Neural cell (in vitro differentiated cells): ENCODE results near the gene DIP2C.

Experiments used
- CTCF ChIP-seq: fragments of 450-650 bp; IDR thresholded peaks from 2 replicates; pipeline ENCODE4 v1.5.1; 2014; ENCODE audit warnings: antibody characterized with exemption, mild to moderate bottlenecking, moderate library complexity; ENCODE audit not compliant: poor library complexity, severe bottlenecking
- SMC3 ChIP-seq: fragments of 450-650 bp; conservative IDR thresholded peaks from 2 replicates; pipeline ENCODE4 v1.6.1; 2014; ENCODE audit warnings: antibody characterized with exemption, mild to moderate bottlenecking, moderate library complexity; ENCODE audit not compliant: poor library complexity
- TAF1 ChIP-seq: IDR thresholded peaks from 2 replicates; pipeline ENCODE4 v1.6.1; 2012; ENCODE audit warnings: low read depth

- TF ChIP-seq CTCF, result no peak
- TF ChIP-seq TAF1, result no peak
- no peak for TF ChIP-seq SMC3
Observed at GRCh38 chr10:301536-301935, 387.9 kb downstream of the DIP2C start.
